SJSA1 (cell line): ENCODE data around the gene GALNT11. TPM values are rescaled to one million over a fixed set of nuclear protein-coding genes. Genes with fewer than 3 reads are reported as not detected.

Experiments used
- DNase-seq, 2 experiments: peaks; one replicate each; pipeline ENCODE4 v3.0.0-alpha.2; 2015 to 2020; ENCODE audit warnings: low spot score in 2 of 2, low read depth in 1 of 2
- H3K27ac ChIP-seq: fragments of 250-450 bp; sonication (Bioruptor Pico); 2 replicates; pipeline ENCODE4 v1.5.1; 2020; ENCODE audit warnings: mild to moderate bottlenecking, moderate library complexity
- H3K27me3 ChIP-seq: fragments of 250-450 bp; sonication (Bioruptor Pico); replicated peaks from 2 replicates; pipeline ENCODE4 v1.5.1; 2020; ENCODE audit warnings: mild to moderate bottlenecking, moderate library complexity
- H3K36me3 ChIP-seq: fragments of 250-450 bp; sonication (Bioruptor Pico); 2 replicates; pipeline ENCODE4 v1.5.1; 2020; ENCODE audit warnings: mild to moderate bottlenecking
- H3K4me1 ChIP-seq: fragments of 250-450 bp; sonication (Bioruptor Pico); replicated peaks from 2 replicates; pipeline ENCODE4 v1.6.1; 2021; ENCODE audit warnings: mild to moderate bottlenecking
- H3K4me3 ChIP-seq: fragments of 250-450 bp; sonication (Bioruptor Pico); 2 replicates; pipeline ENCODE4 v1.5.1; 2020; ENCODE audit warnings: mild to moderate bottlenecking
- H3K9me3 ChIP-seq: fragments of 250-450 bp; sonication (Bioruptor Pico); replicated peaks from 2 replicates; pipeline ENCODE4 v1.5.1; 2020; ENCODE audit warnings: mild to moderate bottlenecking
- total RNA-seq: library from RNA; depleted of rRNA; stranded (reverse); fragments of >200 nt; shearing (Covaris generic); gene quantifications from 2 replicates; pipeline ENCODE4 v1.2.3, GENCODE V29; 2014

Gene GALNT11
- total RNA-seq, 1 experiment from 2014 or later: 48.8 TPM

- Histone ChIP-seq H3K4me3 (no peak overlapping the region), H3K27ac (no peak overlapping the region), H3K9me3 (peaks cover 4% of the 10 kb centered on the region; the same call in 1 of the 2 replicates), H3K4me1 (no peaks in the 10 kb centered on the region), H3K27me3 (no peaks in the 10 kb centered on the region), H3K36me3 (peaks cover 86% of the 10 kb centered on the region)
- DNase-seq: no peak
These were observed 97.1 kb downstream of the GALNT11 start for GRCh38 chr7:152122540-152122939.

- no peaks in the 10 kb centered on the region for H3K4me1 ChIP-seq
- H3K9me3 ChIP-seq: peaks cover 4% of the 10 kb centered on the region; the same call in 1 of the 2 replicates
- H3K27ac ChIP-seq: no peak overlapping the region
- peaks cover 79% of the 10 kb centered on the region for H3K36me3 ChIP-seq
- no peak for DNase-seq
- H3K27me3 ChIP-seq: no peaks in the 10 kb centered on the region
- no peak overlapping the region for H3K4me3 ChIP-seq
These were observed 101.3 kb downstream of the GALNT11 start for GRCh38 chr7:152126741-152127140.

DNA sequence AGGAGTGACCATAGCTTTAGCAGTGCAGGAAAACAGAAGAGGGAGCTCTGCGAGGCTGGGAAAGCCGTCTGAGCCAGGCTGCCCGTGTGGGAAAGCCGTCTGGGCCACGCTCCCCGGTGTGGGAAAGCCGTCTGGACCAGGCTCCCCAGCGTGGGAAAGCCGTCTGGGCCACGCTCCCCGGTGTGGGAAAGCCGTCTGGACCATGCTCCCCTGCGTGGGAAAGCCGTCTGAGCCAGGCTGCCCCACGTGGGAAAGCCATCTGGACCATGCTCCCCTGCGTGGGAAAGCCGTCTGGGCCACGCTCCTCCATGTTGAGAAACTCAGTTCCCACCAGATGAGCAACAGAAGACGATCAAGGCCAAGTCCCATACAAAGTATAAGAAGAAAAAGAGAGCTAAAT, 101.8 kb downstream of the GALNT11 start:
- H3K4me3 ChIP-seq: no peak overlapping the region
- no peak overlapping the region for H3K27ac ChIP-seq
- H3K27me3 ChIP-seq: no peaks in the 10 kb centered on the region
- H3K9me3 ChIP-seq: peaks cover 4% of the 10 kb centered on the region; the same call in 1 of the 2 replicates
- peaks cover 81% of the 10 kb centered on the region for H3K36me3 ChIP-seq
- H3K4me1 ChIP-seq: no peaks in the 10 kb centered on the region
- DNase-seq: no peak

GRCh38 chr7:152128252-152128651, 102.8 kb downstream of the GALNT11 start:
- no peak overlapping the region for H3K4me3 ChIP-seq
- H3K27me3 ChIP-seq: no peaks in the 10 kb centered on the region
- H3K9me3 ChIP-seq: peaks cover 4% of the 10 kb centered on the region; the same call in 1 of the 2 replicates
- no peaks in the 10 kb centered on the region for H3K4me1 ChIP-seq
- no peak for DNase-seq
- peaks cover 77% of the 10 kb centered on the region for H3K36me3 ChIP-seq
- no peak overlapping the region for H3K27ac ChIP-seq

GRCh38 chr7:152128741-152129461, 103.4 kb downstream of the GALNT11 start:
- H3K27me3 ChIP-seq: no peaks in the 10 kb centered on the region
- peaks cover 4% of the 10 kb centered on the region; the same call in 1 of the 2 replicates for H3K9me3 ChIP-seq
- no peak for DNase-seq
- no peak overlapping the region for H3K4me3 ChIP-seq
- no peak overlapping the region for H3K27ac ChIP-seq
- no peaks in the 10 kb centered on the region for H3K4me1 ChIP-seq
- peaks cover 77% of the 10 kb centered on the region for H3K36me3 ChIP-seq

- Histone ChIP-seq H3K4me1 (no peaks in the 10 kb centered on the region), H3K27ac (no peak overlapping the region), H3K9me3 (no peaks in the 10 kb centered on the region), H3K27me3 (no peaks in the 10 kb centered on the region), H3K4me3 (no peak overlapping the region), H3K36me3 (peaks cover 73% of the 10 kb centered on the region)
- no peak for DNase-seq
These were observed 104.2 kb downstream of the GALNT11 start for GRCh38 chr7:152129682-152130081.

DNA sequence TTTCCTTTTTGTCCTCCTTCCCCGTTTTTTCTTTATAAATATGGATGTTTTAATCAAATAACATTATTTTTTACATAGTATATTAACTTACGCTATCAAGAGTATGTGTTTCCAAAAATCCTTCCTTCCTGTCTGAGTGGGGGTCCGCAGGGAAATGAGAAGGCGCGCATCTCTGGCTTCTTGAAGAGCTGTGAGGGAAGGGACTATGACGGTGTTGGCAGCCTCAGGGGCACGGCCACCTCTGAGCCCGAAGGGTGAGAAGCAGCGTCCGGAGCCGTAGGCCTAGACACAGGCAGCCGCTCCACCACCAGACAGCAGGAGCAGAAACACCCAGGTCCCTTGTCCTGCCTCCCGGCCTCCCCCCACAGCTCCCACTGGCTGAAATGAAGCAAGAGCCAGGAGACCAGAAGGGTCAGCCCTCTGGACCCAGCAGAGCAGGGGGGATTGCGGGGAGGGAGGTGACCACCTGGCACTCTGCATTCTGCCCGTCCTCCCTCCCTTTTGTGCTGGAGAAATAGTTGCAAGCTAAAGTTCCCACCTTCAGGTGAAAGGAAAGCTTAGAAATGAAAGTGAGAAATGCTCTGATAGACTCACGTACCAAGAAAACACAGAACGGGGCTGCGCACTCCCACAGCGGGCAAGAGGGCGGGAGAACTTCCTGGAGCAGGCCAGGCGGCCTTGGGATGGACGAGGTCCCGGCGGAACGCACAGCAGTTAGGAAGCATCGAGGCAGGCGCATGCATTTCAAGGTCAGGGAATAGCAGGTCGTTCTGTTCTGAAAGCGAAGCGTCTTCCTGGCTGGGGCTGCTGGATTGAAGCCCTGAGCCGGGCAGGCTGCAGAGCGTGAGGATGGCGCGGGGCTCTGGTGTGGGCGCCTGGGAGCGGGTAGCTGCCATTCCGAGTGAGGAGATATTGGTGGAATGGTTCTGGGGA, 105.5 kb downstream of the GALNT11 start:
- no peak overlapping the region for H3K27ac ChIP-seq
- no peaks in the 10 kb centered on the region for H3K9me3 ChIP-seq
- H3K4me1 ChIP-seq: peaks cover 10% of the 10 kb centered on the region
- peaks cover 65% of the 10 kb centered on the region for H3K36me3 ChIP-seq
- H3K4me3 ChIP-seq: no peak overlapping the region
- DNase-seq: no peak
- H3K27me3 ChIP-seq: no peaks in the 10 kb centered on the region

DNA sequence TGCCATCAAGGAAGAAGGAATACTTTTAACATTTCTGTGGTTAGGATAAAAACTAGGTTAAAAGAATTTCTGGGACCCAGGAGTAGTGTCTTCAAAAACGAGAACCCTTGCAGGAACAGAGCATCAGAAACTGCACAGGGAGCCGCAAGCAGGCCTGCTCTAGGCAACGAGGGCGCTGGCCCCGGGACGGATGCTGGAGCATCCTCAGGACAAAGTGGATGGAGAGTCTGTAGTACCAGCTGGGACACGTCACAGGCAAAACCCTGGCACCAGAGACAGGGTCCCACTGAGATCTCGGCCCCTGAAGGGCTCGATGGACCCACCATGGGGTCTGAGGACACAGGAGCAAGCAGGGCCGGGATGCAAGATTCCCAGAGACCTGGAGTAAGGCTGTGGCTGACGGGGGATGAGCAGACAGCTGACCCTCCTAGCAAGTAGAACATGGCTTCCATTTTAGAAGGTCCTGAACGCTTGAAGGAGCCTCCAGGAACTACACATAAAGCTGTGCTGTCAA, 106.6 kb downstream of the GALNT11 start:
- no peak for DNase-seq
- Histone ChIP-seq H3K4me1 (peaks cover 18% of the 10 kb centered on the region), H3K36me3 (peaks cover 61% of the 10 kb centered on the region), H3K4me3 (no peak overlapping the region), H3K27me3 (no peaks in the 10 kb centered on the region), H3K27ac (no peak overlapping the region), H3K9me3 (no peaks in the 10 kb centered on the region)

DNA sequence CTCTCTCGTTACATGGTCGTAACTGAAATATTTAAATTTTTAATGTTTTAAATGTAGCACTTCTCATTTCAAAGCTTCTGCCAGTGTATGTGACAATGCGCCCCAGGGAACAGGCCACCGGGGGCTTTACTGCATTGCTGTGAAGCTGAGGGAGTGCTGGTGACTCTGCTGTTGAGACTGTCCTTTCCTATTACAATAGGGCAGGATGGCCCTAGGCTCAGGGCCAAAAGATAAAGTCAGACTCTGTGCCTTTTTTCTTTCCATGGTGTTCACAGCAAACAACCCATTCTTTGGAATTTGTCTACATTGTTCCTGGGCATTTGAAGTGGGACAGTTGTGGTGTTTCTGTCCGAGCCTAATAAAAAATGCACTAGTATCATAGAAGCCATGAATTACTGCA, 107.3 kb downstream of the GALNT11 start:
- Histone ChIP-seq H3K4me1 (peaks cover 26% of the 10 kb centered on the region), H3K9me3 (no peaks in the 10 kb centered on the region), H3K27me3 (no peaks in the 10 kb centered on the region), H3K4me3 (no peak overlapping the region), H3K27ac (no peak overlapping the region), H3K36me3 (peaks cover 63% of the 10 kb centered on the region)
- no peak for DNase-seq

- no peak for DNase-seq
- H3K27me3 ChIP-seq: no peaks in the 10 kb centered on the region
- H3K36me3 ChIP-seq: peaks cover 65% of the 10 kb centered on the region
- no peak overlapping the region for H3K27ac ChIP-seq
- H3K4me1 ChIP-seq: peaks cover 29% of the 10 kb centered on the region
- H3K9me3 ChIP-seq: no peaks in the 10 kb centered on the region
- no peak overlapping the region for H3K4me3 ChIP-seq
These were observed 108.3 kb downstream of the GALNT11 start for GRCh38 chr7:152133804-152134203.

DNA sequence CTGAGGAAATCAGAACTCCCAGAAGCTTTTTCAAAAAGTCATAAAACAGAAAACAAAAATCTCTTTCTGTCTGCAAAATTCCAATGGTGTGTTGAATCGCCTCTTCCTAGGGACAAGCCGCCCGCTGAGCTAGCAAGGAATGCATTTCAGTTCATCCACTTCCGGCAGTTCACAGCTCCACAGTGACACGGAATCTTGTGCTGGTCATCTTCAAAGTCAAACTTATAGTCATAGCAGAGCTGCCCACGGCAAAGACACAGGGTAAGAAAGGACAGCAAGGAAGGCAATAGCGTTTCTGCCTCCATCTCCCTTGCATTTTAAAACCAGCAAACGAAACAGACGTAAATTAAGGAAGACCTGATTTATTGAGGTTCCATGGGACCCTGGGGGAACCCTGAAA, 111.2 kb downstream of the GALNT11 start:
- peaks cover 29% of the 10 kb centered on the region for H3K4me1 ChIP-seq
- H3K9me3 ChIP-seq: no peaks in the 10 kb centered on the region
- H3K27ac ChIP-seq: peak overlapping the region; percentile 65
- H3K36me3 ChIP-seq: peaks cover 63% of the 10 kb centered on the region
- H3K27me3 ChIP-seq: no peaks in the 10 kb centered on the region
- peak; percentile 69 to 79 for DNase-seq
- H3K4me3 ChIP-seq: no peak overlapping the region; the same call in 1 of the 2 replicates

DNA sequence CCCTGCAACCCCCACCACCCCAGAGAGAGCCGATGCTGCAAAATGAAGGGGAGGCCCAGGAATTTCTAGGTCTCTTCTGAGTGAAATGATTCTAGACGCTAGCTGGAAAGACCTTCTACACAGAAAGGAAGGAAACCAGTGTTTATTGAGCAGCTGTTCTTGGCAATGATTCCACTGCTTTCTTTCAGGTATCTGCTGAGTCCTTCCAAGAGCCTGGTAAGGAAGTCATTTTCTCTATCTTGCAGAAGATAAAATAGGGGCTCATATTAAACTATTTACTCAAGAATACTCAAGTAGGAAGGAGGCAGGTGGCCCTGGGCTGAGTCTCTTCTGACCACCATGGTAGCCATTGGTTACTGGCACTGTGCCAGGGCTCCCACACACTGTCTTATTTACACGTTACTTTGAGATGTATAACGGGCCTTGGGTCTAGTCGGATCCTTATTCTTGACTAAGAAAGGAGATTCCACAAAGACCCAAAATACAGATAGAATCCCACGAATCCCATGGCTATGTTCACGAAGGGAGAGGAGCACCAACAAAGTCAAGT, 112.1 kb downstream of the GALNT11 start:
- H3K9me3 ChIP-seq: no peaks in the 10 kb centered on the region
- H3K27ac ChIP-seq: peak overlapping the region; percentile 65; the same call in 1 of the 2 replicates
- DNase-seq: peak in 1 of 2 experiments; percentile 24
- no peaks in the 10 kb centered on the region for H3K27me3 ChIP-seq
- peaks cover 29% of the 10 kb centered on the region for H3K4me1 ChIP-seq
- peaks cover 55% of the 10 kb centered on the region for H3K36me3 ChIP-seq
- H3K4me3 ChIP-seq: no peak overlapping the region

GRCh38 chr7:152140067-152140466, 114.6 kb downstream of the GALNT11 start:
- Histone ChIP-seq H3K36me3 (peaks cover 62% of the 10 kb centered on the region), H3K27ac (no peak overlapping the region), H3K9me3 (no peaks in the 10 kb centered on the region), H3K27me3 (no peaks in the 10 kb centered on the region), H3K4me1 (peaks cover 28% of the 10 kb centered on the region), H3K4me3 (no peak overlapping the region)
- DNase-seq: no peak
